ENCODE results near the gene SLC12A8.

Gene SLC12A8

DNA sequence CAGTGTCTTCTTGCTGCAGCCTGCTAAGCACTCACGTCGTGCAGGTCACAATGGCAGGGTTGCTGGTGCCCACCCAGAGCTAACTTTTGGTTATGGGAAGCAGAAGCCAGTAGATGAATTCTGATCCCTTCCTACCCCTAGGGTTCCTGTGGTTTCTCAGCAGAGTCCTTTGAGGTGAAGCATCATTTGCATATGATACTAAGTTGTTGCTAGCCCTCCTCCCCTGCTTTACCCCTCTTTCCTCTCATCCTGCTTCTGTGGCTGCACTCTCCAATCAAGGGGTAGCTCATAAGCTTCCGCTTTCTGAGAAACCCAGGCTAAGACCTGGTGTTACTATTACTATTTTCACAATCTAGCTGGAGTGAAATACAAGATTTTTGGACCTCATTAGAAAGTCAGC lies 134.7 kb downstream of the SLC12A8 start:
- TF ChIP-seq CTCF (IDR thresholded peaks at IDR 0.05; ENCODE audit: low read depth, low read length): no peak
- DNase-seq (ENCODE audit: extremely low read depth, low read depth): no peak

- DNase-seq (ENCODE audit: extremely low read depth, low read depth): no peak
- no peak for TF ChIP-seq CTCF (IDR thresholded peaks at IDR 0.05; ENCODE audit: low read depth, low read length)
Measured at GRCh38 chr3:125076464-125076863, 136.1 kb downstream of the SLC12A8 start.

- no peak for DNase-seq (ENCODE audit: extremely low read depth, low read depth)
Measured at GRCh38 chr3:125075738-125076137, 136.8 kb downstream of the SLC12A8 start.

GRCh38 chr3:125073390-125073905 lies 139.1 kb downstream of the SLC12A8 start:
- no peak for DNase-seq (ENCODE audit: extremely low read depth, low read depth)
- no peak for TF ChIP-seq CTCF (IDR thresholded peaks at IDR 0.05; ENCODE audit: low read depth, low read length)

More at GRCh38 chr3:125075738-125076137, 136.8 kb downstream of the SLC12A8 start:
- TF ChIP-seq CTCF (IDR thresholded peaks at IDR 0.05; ENCODE audit: low read depth, low read length): no peak

- TF ChIP-seq CTCF (IDR thresholded peaks at IDR 0.05; ENCODE audit: low read depth, low read length): no peak
- no peak for DNase-seq (ENCODE audit: extremely low read depth, low read depth)
Measured at GRCh38 chr3:125072749-125073389, 139.7 kb downstream of the SLC12A8 start.

DNA sequence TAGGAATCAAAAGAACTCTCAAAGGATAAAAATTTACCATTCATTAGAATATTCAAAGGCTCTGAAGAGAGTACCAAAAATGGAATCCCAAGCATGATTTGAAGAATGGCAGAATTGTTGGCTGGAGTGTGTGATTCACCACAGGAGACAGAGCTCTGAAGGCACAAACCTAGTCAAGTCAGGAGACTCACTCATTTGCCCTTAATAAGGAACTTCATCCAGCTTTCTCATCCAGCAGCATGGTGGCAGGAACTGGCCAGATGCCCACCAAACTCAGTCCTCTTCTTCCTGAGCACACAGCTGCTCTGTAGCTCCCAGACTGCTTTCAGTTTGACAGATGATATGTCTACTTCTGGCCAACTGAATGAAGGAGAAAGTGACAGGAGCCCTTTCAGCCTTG lies 140.2 kb downstream of the SLC12A8 start:
- DNase-seq (ENCODE audit: extremely low read depth, low read depth): no peak
- no peak for TF ChIP-seq CTCF (IDR thresholded peaks at IDR 0.05; ENCODE audit: low read depth, low read length)

DNA sequence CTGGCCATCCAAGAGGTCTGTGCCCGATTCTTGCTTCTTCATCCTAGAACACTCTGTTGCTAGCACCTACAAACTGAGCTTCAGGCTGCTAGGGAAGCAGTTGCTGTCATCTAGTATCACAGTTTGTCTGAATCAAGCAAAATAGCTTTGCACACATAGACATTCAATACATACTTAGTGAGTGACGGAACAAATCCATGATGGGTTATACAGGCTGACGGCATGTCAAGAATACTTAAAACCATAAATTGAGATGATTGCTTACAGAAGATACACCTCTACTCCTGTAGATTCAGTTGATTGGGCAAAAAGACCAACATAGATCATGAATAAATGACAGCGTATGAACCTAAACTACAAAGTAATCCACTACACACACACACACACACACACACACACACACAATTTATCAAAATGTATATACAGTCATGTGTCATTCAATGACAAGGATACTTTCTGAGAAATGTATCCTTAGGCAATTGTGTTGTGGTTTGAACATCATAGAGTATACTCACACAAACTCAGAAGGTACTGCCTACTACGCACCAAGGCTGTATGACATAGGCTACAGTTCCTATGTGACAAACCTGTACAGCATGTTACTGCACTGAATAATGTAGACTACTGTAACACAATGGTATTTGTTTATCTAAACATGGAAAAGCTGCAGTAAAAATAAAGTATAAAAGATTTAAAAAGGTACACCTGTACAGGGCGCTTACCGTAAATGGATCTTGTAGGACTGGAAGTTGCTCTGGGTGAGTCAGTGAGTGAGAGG lies 142.4 kb downstream of the SLC12A8 start:
- DNase-seq (ENCODE audit: extremely low read depth, low read depth): no peak
- no peak for TF ChIP-seq CTCF (IDR thresholded peaks at IDR 0.05; ENCODE audit: low read depth, low read length)
